Fibroblast of villous mesenchyme (primary cell): ENCODE data around the gene SIGLECL1. TPM values are rescaled to one million over a fixed set of nuclear protein-coding genes. Genes with fewer than 3 reads are reported as not detected.

ENCODE experiments used
- DNase-seq: peaks from one replicate; pipeline ENCODE4 v3.0.0-alpha.2; 2010; ENCODE audit warnings: low read depth
- H3K4me3 ChIP-seq: 2 replicates; pipeline ENCODE4 v1.5.1; 2011; ENCODE audit warnings: low read depth, mild to moderate bottlenecking, low read length
- CTCF ChIP-seq: IDR thresholded peaks from 2 replicates; pipeline ENCODE4 v1.5.1; 2012; ENCODE audit warnings: low read depth, mild to moderate bottlenecking, low read length; ENCODE audit not compliant: insufficient read depth
- total RNA-seq: library from RNA; depleted of rRNA; stranded (reverse); fragments of >200 nt; gene quantifications from 2 replicates; pipeline ENCODE4 v1.2.3, GENCODE V29; 2012

The SIGLECL1 gene
- total RNA-seq, 1 donor: not detected

- no peak overlapping the region for H3K4me3 ChIP-seq
- no peak for TF ChIP-seq CTCF
- no peak for DNase-seq
Observed at GRCh38 chr19:51251468-51251820, 564 bp downstream of the SIGLECL1 start.

- TF ChIP-seq CTCF: no peak
Observed at GRCh38 chr19:51252306-51253079, 1.6 kb downstream of the SIGLECL1 start.

GRCh38 chr19:51253088-51253806, 2.4 kb downstream of the SIGLECL1 start:
- no peak for TF ChIP-seq CTCF
- H3K4me3 ChIP-seq: no peak overlapping the region

More at GRCh38 chr19:51252306-51253079, 1.6 kb downstream of the SIGLECL1 start:
- no peak overlapping the region for H3K4me3 ChIP-seq
- DNase-seq: no peak

GRCh38 chr19:51256155-51256625, 5.3 kb downstream of the SIGLECL1 start:
- no peak for TF ChIP-seq CTCF
- no peak overlapping the region for H3K4me3 ChIP-seq
- DNase-seq: no peak

More at GRCh38 chr19:51253088-51253806, 2.4 kb downstream of the SIGLECL1 start:
- no peak for DNase-seq

- no peak overlapping the region for H3K4me3 ChIP-seq
- no peak for TF ChIP-seq CTCF
- no peak for DNase-seq
Observed at GRCh38 chr19:51257471-51257870, 6.6 kb downstream of the SIGLECL1 start.

GRCh38 chr19:51258165-51259160, 7.6 kb downstream of the SIGLECL1 start:
- no peak for DNase-seq
- TF ChIP-seq CTCF: no peak
- no peak overlapping the region for H3K4me3 ChIP-seq
